ENCODE data around the gene SCG5.

Gene SCG5

DNA sequence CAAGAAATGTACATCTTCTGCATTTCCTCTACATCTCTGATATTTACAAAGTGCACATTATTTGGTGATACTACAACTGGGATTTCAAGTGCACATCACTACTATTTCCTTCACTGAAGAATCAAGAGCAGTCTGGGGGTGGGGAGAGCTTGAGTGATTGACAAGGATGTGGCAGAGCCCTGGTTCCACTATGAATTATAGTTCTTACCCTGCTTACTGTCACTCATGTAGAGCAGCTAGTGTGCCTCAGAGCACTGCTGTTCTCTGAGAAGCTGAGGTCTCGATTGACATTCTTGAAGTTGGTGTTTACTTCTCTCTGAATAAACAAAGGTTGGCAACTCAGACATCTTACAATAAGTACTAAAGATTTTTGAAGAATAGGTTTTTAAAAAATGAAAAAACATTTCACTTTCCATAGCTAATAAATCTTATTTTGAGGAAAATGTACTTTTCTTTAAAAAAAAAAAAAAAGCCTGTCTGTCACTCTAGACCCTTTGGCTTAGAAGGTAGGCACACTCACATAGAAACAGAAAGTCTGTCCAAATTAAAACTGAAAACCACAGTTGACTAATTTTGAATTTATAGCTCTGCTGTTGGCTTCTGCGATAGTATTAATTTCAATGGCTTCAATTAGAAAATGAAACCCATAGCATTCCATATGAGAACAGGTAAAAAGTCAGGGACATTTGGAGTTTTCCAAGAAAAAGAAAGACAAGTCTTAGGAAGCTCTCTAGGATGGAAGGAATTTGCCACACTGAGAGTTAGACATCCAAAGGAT is 81.8 kb downstream of the SCG5 start:
- no peak for DNase-seq

DNA sequence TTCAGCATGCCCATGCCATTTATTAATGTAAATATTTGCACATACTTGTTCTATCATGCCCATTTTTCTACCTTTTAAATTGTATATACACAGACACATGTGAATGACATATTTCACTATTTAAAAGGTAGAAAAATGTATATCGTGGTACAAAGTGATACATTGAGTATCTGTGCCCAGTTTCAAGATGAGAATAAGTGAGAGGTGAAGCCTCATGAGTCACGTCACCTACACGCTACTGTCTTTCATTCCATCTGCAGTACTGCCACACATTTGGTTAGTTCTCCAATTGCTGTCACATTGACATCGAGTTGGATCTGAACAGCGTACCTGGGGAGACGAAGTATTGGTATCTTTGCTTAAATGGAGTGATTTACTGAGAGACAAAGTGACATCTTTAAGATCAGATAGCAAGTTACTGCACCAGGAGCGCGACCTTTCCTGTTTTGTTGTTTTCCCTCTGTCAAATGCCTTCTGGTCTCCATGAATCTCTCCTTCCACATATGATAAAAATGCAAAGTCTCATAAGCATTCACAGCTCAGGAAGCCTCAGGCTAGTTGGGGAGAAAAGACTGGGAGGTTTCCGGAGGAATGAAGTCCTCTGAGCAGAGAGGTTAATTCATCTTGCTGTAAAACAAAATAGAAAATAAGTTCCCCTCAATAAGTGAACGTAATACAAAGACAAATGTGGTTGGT is 88.3 kb downstream of the SCG5 start:
- no peak for DNase-seq

DNA sequence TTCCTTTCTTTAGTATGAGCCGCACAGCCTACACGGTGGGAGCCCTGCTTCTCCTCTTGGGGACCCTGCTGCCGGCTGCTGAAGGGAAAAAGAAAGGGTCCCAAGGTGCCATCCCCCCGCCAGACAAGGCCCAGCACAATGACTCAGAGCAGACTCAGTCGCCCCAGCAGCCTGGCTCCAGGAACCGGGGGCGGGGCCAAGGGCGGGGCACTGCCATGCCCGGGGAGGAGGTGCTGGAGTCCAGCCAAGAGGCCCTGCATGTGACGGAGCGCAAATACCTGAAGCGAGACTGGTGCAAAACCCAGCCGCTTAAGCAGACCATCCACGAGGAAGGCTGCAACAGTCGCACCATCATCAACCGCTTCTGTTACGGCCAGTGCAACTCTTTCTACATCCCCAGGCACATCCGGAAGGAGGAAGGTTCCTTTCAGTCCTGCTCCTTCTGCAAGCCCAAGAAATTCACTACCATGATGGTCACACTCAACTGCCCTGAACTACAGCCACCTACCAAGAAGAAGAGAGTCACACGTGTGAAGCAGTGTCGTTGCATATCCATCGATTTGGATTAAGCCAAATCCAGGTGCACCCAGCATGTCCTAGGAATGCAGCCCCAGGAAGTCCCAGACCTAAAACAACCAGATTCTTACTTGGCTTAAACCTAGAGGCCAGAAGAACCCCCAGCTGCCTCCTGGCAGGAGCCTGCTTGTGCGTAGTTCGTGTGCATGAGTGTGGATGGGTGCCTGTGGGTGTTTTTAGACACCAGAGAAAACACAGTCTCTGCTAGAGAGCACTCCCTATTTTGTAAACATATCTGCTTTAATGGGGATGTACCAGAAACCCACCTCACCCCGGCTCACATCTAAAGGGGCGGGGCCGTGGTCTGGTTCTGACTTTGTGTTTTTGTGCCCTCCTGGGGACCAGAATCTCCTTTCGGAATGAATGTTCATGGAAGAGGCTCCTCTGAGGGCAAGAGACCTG is 89.5 kb downstream of the SCG5 start:
- DNase-seq, result peak; percentile 74

DNA sequence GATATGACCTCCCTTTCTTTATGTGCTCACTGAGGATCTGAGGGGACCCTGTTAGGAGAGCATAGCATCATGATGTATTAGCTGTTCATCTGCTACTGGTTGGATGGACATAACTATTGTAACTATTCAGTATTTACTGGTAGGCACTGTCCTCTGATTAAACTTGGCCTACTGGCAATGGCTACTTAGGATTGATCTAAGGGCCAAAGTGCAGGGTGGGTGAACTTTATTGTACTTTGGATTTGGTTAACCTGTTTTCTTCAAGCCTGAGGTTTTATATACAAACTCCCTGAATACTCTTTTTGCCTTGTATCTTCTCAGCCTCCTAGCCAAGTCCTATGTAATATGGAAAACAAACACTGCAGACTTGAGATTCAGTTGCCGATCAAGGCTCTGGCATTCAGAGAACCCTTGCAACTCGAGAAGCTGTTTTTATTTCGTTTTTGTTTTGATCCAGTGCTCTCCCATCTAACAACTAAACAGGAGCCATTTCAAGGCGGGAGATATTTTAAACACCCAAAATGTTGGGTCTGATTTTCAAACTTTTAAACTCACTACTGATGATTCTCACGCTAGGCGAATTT is 91.2 kb downstream of the SCG5 start:
- no peak for DNase-seq

DNA sequence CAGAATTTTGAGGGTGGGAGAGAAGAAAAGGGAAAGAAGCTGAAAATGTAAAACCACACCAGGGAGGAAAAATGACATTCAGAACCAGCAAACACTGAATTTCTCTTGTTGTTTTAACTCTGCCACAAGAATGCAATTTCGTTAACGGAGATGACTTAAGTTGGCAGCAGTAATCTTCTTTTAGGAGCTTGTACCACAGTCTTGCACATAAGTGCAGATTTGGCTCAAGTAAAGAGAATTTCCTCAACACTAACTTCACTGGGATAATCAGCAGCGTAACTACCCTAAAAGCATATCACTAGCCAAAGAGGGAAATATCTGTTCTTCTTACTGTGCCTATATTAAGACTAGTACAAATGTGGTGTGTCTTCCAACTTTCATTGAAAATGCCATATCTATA is 91.8 kb downstream of the SCG5 start:
- peak; percentile 63 for DNase-seq

DNA sequence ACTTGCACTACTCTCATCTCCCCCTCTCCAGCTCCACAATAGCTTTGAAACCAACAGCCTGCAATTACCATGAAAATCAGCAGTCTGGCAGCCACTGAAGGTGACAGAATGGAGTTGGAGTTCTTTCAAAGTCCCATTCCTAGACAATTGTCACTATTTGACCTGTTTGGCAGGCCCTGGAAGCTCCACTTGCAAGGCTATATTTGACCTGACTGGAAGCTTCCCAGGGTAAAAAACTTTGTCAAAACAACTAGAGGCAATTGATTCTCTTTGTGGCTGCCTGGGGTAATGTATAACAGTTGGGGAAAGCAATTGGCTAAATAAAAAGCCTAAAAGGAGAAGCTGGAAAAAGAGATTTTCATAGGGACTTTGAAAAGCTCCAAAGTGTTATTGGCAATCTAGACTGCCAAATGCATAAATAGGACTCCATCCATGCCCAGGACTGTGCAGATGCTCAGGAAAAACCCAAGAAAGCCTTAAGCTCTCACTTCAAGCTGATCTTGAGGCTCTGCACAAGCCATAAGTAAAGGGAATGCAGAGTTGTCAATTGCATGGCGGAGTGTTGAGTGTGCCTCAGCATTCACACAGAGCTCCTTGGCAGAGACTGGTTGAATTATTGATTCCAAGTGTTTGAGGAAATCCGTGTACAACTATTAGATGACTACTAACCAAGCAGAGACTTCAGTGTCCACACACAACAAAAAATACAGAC is 94.6 kb downstream of the SCG5 start:
- no peak for DNase-seq

DNA sequence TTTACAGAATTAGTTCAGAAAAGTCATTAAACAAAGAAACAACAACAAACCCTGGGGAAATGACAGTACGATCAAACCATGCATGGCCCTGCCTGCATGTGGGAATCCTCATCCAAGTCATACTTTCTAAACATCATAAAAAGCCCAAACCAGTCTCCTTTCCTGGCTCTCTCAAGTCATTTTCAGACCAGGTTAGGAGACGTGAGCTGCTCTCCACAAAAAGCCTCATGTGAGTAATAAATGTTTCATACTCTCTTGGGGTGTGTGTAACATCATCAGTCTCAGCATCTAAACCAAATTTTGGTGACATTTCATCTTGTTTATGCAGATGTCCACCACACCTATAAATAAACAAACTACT is 95.2 kb downstream of the SCG5 start:
- no peak for DNase-seq

DNA sequence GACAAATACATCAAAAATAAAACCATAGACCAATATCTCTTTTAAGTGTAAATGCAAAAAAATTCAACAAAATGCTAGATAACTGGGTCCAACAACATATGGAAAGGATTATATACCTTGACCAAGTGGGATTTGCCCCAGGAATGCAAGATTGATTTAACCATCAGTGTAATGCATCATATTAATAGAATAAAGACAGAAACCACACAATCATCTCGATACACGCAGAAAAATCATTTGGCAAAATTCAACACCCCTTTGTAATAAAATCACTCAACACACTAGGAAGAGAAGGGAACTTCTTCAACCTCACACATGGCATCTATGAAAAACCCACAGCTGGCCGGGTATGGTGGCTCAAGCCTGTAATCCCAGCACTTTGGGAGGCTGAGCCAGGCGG is 95.8 kb downstream of the SCG5 start:
- peak; percentile 63 for DNase-seq

DNA sequence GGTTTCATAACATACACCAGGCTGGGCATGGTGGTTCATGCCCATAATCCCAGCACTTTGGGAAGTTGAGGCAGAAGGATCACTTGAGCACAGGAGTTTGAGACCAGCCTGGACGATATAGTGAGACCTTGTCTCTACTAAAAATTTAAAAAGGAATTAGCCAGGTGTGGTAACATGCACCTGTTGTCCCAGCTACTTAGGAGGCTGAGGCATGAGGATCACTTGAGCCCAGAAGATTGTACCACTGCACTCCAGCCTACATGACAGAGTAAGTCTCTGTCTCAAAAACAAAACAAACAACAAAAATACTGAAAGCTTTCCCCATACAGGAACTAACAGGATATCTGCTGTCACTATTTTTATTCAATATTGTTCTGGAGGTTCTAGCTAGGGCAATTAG is 97.2 kb downstream of the SCG5 start:
- DNase-seq, result peak; percentile 66

DNA sequence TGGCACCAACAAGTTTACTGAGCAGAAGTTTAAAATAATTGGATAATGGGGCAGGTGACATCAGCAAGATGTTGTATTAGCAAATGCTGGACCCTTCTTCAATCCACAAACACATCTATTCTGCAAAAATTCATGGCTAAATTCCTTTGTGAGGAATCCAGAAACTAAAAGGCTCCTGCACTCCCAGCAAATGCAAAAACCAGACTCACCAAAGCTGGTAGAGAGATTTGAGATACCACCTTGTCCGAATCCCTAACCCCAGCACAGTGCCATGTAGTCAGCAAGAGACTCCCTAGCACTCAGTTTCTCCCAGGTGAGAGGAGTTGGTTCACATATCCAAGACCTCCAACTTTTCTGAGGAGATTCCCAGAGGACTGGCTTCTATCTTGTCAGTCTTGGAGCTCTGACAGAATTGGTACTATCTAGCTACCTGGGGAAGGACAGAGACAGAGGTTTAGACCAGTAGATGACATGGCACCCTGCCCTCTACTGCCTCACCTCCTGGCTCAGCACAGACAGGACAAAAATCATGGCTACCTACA is 98.1 kb downstream of the SCG5 start:
- peak; percentile 64 for DNase-seq

DNA sequence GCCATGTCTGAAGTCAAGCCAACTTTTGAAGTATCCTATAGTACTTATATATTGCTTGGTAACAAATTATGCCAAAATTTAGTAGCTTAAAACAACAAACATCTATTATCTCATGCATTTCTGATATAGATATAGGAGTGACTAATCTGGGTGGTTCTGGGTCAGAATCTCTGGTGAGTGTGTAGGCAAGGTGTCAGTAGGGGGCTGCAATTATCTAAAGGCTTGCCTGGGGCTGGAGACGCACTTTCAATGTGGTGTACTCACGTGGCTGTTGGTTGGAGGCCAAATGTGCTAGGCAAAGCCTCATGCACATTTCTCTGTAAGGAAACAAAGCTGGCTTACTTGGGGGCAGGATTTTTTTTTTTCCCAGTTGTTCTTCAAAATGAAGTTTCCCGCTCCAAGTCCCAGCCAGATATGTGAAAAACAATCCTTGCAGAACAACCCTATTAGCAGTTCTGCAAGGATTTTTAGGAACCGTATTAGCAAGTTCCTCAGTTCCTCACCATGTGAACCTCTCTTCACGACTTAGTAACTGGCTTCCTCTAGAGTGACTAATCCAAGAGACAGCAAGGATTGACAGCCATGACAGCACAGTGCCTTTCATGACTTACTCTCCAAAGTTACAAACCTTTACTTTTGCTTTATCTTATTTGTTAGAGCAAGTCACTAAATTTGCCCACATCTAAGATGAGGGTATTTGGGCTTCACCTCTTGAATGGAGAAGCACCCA is 102.1 kb downstream of the SCG5 start:
- peak; percentile 71 for DNase-seq

DNA sequence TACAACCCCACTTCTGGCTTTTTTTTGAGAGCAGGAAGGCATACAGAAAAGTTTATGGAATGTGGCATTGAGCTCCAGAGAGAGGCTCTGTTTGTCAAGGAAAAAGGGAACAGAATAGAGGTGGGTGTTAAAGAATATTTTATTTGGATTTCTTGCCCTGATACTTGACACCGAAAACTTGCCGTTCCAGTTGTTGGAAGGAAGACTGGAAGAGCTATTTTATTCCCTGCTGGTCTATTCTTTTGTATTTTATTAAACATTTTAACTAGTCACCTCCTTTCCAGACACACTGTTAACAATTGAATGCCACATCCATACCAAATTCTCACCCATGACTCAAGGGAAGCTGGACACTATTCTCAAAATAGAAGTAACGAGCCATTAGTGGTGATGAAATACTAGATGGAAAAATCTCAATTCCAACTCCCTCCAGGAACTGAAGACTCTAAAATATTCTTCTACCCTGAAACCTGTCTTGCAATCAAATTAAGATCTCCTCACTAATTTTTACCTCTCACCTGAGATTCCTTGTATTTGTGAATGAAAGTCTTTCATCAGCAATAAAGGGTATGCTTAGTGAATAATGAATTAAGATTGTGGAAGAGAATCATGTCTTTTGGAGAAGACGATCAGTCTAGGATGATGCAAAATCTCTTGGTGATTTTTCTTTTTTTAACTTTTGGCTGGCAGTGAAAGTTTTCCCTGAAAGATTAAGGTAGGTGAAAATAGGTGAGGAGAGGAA is 104.8 kb downstream of the SCG5 start:
- DNase-seq, result no peak

Data from fibroblast of skin of scalp (primary cell).